Mucosa of descending colon (tissue), 3 donors: Measurements from ENCODE around the gene ZNF365. TPM values are rescaled to one million over a fixed set of nuclear protein-coding genes. Genes with fewer than 3 reads are reported as not detected.

Experiments used
- ATAC-seq: fragments of 200-7000 bp; cut with Tn5 transposase; one replicate; pipeline ENCODE4 v1.9.1; 2020; ENCODE audit warnings: mild to moderate bottlenecking, moderate library complexity
- DNase-seq, 3 donors: peaks; one replicate each; pipeline ENCODE4 v3.0.0-alpha.2; 2020
- H3K36me3 ChIP-seq: fragments of 200-600 bp; one replicate; pipeline ENCODE4 v1.8.0; 2021; ENCODE audit warnings: low read depth, mild to moderate bottlenecking
- H3K4me1 ChIP-seq: fragments of 200-600 bp; one replicate; pipeline ENCODE4 v1.8.0; 2021; ENCODE audit warnings: low read depth, mild to moderate bottlenecking
- H3K4me3 ChIP-seq: fragments of 200-600 bp; one replicate; pipeline ENCODE4 v1.8.0; 2021; ENCODE audit warnings: mild to moderate bottlenecking
- H3K9me3 ChIP-seq: fragments of 200-600 bp; one replicate; pipeline ENCODE4 v1.8.0; 2021; ENCODE audit warnings: mild to moderate bottlenecking
- CTCF ChIP-seq: fragments of 200-600 bp; IDR thresholded peaks from one replicate; pipeline ENCODE4 v1.8.0; 2022; ENCODE audit warnings: antibody characterized with exemption, mild to moderate bottlenecking
- intact Hi-C, 2 donors: fragments of 100-400 bp; cut with DNase I in 1 of 2; cut with micrococcal nuclease in 1 of 2; formaldehyde crosslinking; loops; one replicate each; pipeline versions ENCODE4 v1.11.0 to v1.11.1; 2022; cut with DNase I, micrococcal nuclease
- total RNA-seq, 3 donors: library from RNA; stranded (reverse); fragmentation: NEBNext Ultra II Directional in 2 of 3; extraction: Animal tissue kit (Norgen Biotek cat#: 25700) in 2 of 3; gene quantifications; one replicate each; pipeline versions ENCODE4 v1.2.1 to v1.2.4, GENCODE V29; 2021 to 2023
- donor health status: DM: no; HTN: no; CAD: no; lungs with moderate emphysema.
- donor health status: DM: no; HTN: no; CAD: no.
- donor health status: DM: no; HTN: yes; CAD: no.

The ZNF365 gene
- total RNA-seq, 3 donors from 2014 or later = 0.29 to 0.38 TPM; not detected in 1

- no peak overlapping the region for H3K4me3 ChIP-seq
- DNase-seq (no peak), ATAC-seq (no peak)
- intact Hi-C loops = no loop called here
- no peaks in the 10 kb centered on the region for H3K9me3 ChIP-seq
- no peaks in the 10 kb centered on the region for H3K36me3 ChIP-seq
- no peaks in the 10 kb centered on the region for H3K4me1 ChIP-seq
- TF ChIP-seq CTCF = no peak
Measured at GRCh38 chr10:62426600-62426999, 52.4 kb downstream of the ZNF365 start.

- no peak overlapping the region for H3K4me3 ChIP-seq
- no peaks in the 10 kb centered on the region for H3K36me3 ChIP-seq
- no peaks in the 10 kb centered on the region for H3K9me3 ChIP-seq
- DNase-seq = no peak
- intact Hi-C loops = no loop called here
- H3K4me1 ChIP-seq = no peaks in the 10 kb centered on the region
- no peak for ATAC-seq
- TF ChIP-seq CTCF = no peak
Measured at GRCh38 chr10:62430881-62431280, 56.7 kb downstream of the ZNF365 start.

GRCh38 chr10:62433181-62433692 lies 59.1 kb downstream of the ZNF365 start:
- TF ChIP-seq CTCF = no peak
- Histone ChIP-seq H3K36me3 (no peaks in the 10 kb centered on the region), H3K4me3 (no peak overlapping the region), H3K9me3 (no peaks in the 10 kb centered on the region), H3K4me1 (no peaks in the 10 kb centered on the region)
- ATAC-seq = no peak
- intact Hi-C loops = no loop called here
- no peak for DNase-seq

- Histone ChIP-seq H3K4me1 (no peaks in the 10 kb centered on the region), H3K4me3 (no peak overlapping the region), H3K36me3 (no peaks in the 10 kb centered on the region), H3K9me3 (no peaks in the 10 kb centered on the region)
- no peak for TF ChIP-seq CTCF
- intact Hi-C loops = no loop called here
- ATAC-seq (no peak), DNase-seq (no peak)
Measured at GRCh38 chr10:62433901-62434300, 59.7 kb downstream of the ZNF365 start.

GRCh38 chr10:62437696-62438095 lies 63.5 kb downstream of the ZNF365 start:
- ATAC-seq (peak; percentile 51), DNase-seq (peak in 1 of 3 donors; percentile 58)
- intact Hi-C loops = no loop called here
- TF ChIP-seq CTCF = peak; percentile 31
- Histone ChIP-seq H3K4me3 (no peak overlapping the region), H3K9me3 (no peaks in the 10 kb centered on the region), H3K36me3 (no peaks in the 10 kb centered on the region), H3K4me1 (no peaks in the 10 kb centered on the region)

- TF ChIP-seq CTCF = no peak
- Histone ChIP-seq H3K4me1 (no peaks in the 10 kb centered on the region), H3K36me3 (no peaks in the 10 kb centered on the region), H3K9me3 (no peaks in the 10 kb centered on the region), H3K4me3 (no peak overlapping the region)
- ATAC-seq (no peak), DNase-seq (no peak)
- intact Hi-C loops = loop anchor here in 1 of 2 donors (5.0 kb wide), 1 partner anchor 375 kb away; the partner anchor contains the start of gene EGR2
Measured at GRCh38 chr10:62442006-62442405, 67.8 kb downstream of the ZNF365 start.
